Measurements from ENCODE around the gene BLOC1S6.
A peak's percentile ranks its signal among the peaks of the same experiment; 100 is the strongest.

GRCh38 chr15:45573961-45574629 lies 13.1 kb upstream of the BLOC1S6 start:
- TF ChIP-seq EZH2 (IDR thresholded peaks at IDR 0.05; ENCODE audit: insufficient read depth, low read length) = no peak
- TF ChIP-seq, protein P1, sequence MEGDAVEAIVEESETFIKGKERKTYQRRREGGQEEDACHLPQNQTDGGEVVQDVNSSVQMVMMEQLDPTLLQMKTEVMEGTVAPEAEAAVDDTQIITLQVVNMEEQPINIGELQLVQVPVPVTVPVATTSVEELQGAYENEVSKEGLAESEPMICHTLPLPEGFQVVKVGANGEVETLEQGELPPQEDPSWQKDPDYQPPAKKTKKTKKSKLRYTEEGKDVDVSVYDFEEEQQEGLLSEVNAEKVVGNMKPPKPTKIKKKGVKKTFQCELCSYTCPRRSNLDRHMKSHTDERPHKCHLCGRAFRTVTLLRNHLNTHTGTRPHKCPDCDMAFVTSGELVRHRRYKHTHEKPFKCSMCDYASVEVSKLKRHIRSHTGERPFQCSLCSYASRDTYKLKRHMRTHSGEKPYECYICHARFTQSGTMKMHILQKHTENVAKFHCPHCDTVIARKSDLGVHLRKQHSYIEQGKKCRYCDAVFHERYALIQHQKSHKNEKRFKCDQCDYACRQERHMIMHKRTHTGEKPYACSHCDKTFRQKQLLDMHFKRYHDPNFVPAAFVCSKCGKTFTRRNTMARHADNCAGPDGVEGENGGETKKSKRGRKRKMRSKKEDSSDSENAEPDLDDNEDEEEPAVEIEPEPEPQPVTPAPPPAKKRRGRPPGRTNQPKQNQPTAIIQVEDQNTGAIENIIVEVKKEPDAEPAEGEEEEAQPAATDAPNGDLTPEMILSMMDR (IDR thresholded peaks at IDR 0.05; ENCODE audit: insufficient read depth, low read depth, low read length) = peak; percentile 8
